ENCODE results near the gene SAMD10.

SAMD10 gene

GRCh38 chr20:63964412-63964811, 15.0 kb downstream of the SAMD10 start:
- H3K9me3 ChIP-seq (ENCODE audit: low read length): no peaks in the 10 kb centered on the region
- TF ChIP-seq CTCF (IDR thresholded peaks at IDR 0.05; ENCODE audit: low read length) (no peak), EZH2 (IDR thresholded peaks at IDR 0.05; ENCODE audit: borderline replicate concordance, low read length) (no peak)
- H3K9ac ChIP-seq (ENCODE audit: low read length): no peak overlapping the region
- H3K27me3 ChIP-seq (ENCODE audit: insufficient read depth, low read length): no peaks in the 10 kb centered on the region
- peaks cover 68% of the 10 kb centered on the region for H3K36me3 ChIP-seq (ENCODE audit: insufficient read depth, low read length)
- no peaks in the 10 kb centered on the region for H3K79me2 ChIP-seq (ENCODE audit: insufficient read depth, low read length)
- no peak overlapping the region for H3K4me2 ChIP-seq (ENCODE audit: low read length)
- H3K9me2 ChIP-seq (ENCODE audit: low read depth, low read length): no peaks in the 10 kb centered on the region
- no peaks in the 10 kb centered on the region for H3F3A ChIP-seq (ENCODE audit: insufficient read depth, low read length)
- no peak overlapping the region for H2AFZ ChIP-seq (ENCODE audit: low read length)
- peaks cover 8% of the 10 kb centered on the region for H3K4me1 ChIP-seq (ENCODE audit: insufficient read depth, low read length, severe bottlenecking)
- H4K20me1 ChIP-seq (ENCODE audit: insufficient read depth, low read length): no peaks in the 10 kb centered on the region
- H3K27ac ChIP-seq (ENCODE audit: low read depth, low read length, poor library complexity, severe bottlenecking): no peak overlapping the region
- no peak overlapping the region for H3K4me3 ChIP-seq (ENCODE audit: low read depth, low read length, poor library complexity, severe bottlenecking)

DNA sequence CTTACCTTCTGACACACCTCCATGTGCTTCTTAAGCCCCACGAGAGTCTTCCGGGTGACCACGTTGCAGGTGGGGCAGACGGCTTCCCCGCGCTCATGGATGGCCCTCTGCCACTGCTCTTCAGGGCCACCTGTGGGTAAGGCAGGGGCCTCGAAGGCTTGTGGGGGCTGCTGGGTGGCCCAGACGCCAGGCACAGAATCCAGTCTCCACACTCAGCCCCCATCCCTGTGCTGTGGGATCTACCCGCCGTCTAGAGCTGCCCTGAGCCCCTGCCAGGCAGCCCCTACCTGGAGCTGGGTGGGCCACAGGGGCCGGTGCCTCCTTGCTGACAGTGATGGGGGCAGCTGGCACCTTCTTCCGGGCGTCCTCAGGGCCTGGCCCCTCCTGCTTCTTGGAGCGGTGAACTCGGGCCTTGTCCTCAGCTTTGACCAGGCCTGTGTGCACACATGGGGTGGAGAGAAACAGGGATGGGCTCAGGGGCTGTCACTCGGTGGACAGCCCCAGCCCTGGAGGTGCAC, 15.6 kb downstream of the SAMD10 start:
- Histone ChIP-seq H2AFZ (ENCODE audit: low read length) (no peak overlapping the region), H3K4me1 (ENCODE audit: insufficient read depth, low read length, severe bottlenecking) (peaks cover 5% of the 10 kb centered on the region), H3K4me3 (ENCODE audit: low read depth, low read length, poor library complexity, severe bottlenecking) (no peak overlapping the region), H3K79me2 (ENCODE audit: insufficient read depth, low read length) (no peaks in the 10 kb centered on the region), H3K9me2 (ENCODE audit: low read depth, low read length) (no peaks in the 10 kb centered on the region), H3K4me2 (ENCODE audit: low read length) (no peak overlapping the region), H3K27me3 (ENCODE audit: insufficient read depth, low read length) (no peaks in the 10 kb centered on the region), H3K27ac (ENCODE audit: low read depth, low read length, poor library complexity, severe bottlenecking) (no peak overlapping the region), H3K9ac (ENCODE audit: low read length) (no peak overlapping the region), H3F3A (ENCODE audit: insufficient read depth, low read length) (no peaks in the 10 kb centered on the region), H3K36me3 (ENCODE audit: insufficient read depth, low read length) (peaks cover 74% of the 10 kb centered on the region), H4K20me1 (ENCODE audit: insufficient read depth, low read length) (no peaks in the 10 kb centered on the region), H3K9me3 (ENCODE audit: low read length) (no peaks in the 10 kb centered on the region)
- TF ChIP-seq EZH2 (IDR thresholded peaks at IDR 0.05; ENCODE audit: borderline replicate concordance, low read length) (no peak), CTCF (IDR thresholded peaks at IDR 0.05; ENCODE audit: low read length) (no peak)

- Histone ChIP-seq H3F3A (ENCODE audit: insufficient read depth, low read length) (no peaks in the 10 kb centered on the region), H3K9me3 (ENCODE audit: low read length) (no peaks in the 10 kb centered on the region), H3K27ac (ENCODE audit: low read depth, low read length, poor library complexity, severe bottlenecking) (no peak overlapping the region), H2AFZ (ENCODE audit: low read length) (no peak overlapping the region), H3K36me3 (ENCODE audit: insufficient read depth, low read length) (peaks cover 77% of the 10 kb centered on the region), H3K27me3 (ENCODE audit: insufficient read depth, low read length) (no peaks in the 10 kb centered on the region), H4K20me1 (ENCODE audit: insufficient read depth, low read length) (no peaks in the 10 kb centered on the region), H3K9ac (ENCODE audit: low read length) (no peak overlapping the region), H3K79me2 (ENCODE audit: insufficient read depth, low read length) (no peaks in the 10 kb centered on the region), H3K4me1 (ENCODE audit: insufficient read depth, low read length, severe bottlenecking) (peaks cover under 1% of the 10 kb centered on the region), H3K4me3 (ENCODE audit: low read depth, low read length, poor library complexity, severe bottlenecking) (no peak overlapping the region), H3K4me2 (ENCODE audit: low read length) (no peak overlapping the region), H3K9me2 (ENCODE audit: low read depth, low read length) (no peaks in the 10 kb centered on the region)
- TF ChIP-seq EZH2 (IDR thresholded peaks at IDR 0.05; ENCODE audit: borderline replicate concordance, low read length) (no peak), CTCF (IDR thresholded peaks at IDR 0.05; ENCODE audit: low read length) (no peak)
These were observed 16.1 kb downstream of the SAMD10 start for GRCh38 chr20:63963348-63963741.
